ENCODE measurements around the gene ZBTB4.

Gene ZBTB4

GRCh38 chr17:7425756-7426155 is 53.7 kb downstream of the ZBTB4 start:
- no peaks in the 10 kb centered on the region for H3K27me3 ChIP-seq (replicated peaks; ENCODE audit: control insufficient read depth, insufficient read depth, low read length, poor library complexity, severe bottlenecking)
- H3K4me1 ChIP-seq (ENCODE audit: control insufficient read depth, insufficient read depth, low read length, poor library complexity, severe bottlenecking): no peaks in the 10 kb centered on the region
- DNase-seq: no peak
- H3K36me3 ChIP-seq (ENCODE audit: control insufficient read depth, insufficient read depth, low read length): no peaks in the 10 kb centered on the region
- no peak overlapping the region for H3K4me3 ChIP-seq (ENCODE audit: insufficient read depth, low read depth, low read length, poor library complexity, severe bottlenecking)
- H3K27ac ChIP-seq (ENCODE audit: insufficient read depth, low read length, poor library complexity, severe bottlenecking): no peak overlapping the region
- no peaks in the 10 kb centered on the region for H3K9me3 ChIP-seq (ENCODE audit: control insufficient read depth, low read length)

DNA sequence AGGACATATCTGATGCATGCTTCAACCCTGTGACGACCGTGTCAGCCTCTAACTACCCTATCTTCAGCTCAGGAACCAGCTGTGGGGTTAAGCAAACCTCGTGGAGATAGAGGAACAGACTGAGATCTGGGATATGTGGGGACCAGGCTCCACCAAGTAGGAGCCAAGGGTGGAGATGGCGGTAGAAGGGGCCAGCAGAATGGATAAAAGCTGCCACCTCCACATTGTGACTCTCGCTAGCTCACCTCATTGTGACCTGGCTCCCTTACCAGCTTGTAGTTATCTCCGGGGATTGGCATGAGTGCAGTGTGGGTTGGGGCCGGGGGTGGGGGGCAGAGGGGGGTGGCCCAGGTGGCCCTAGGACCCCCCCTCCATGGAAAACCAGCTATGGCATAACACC is 54.1 kb downstream of the ZBTB4 start, which contains the start of gene SPEM2:
Gene SPEM2 (plus strand): TSS at position 301 of the 400 bp plus-strand sequence. CDS start 73 bp downstream, at position 374.
- DNase-seq: no peak
- Histone ChIP-seq H3K27me3 (replicated peaks; ENCODE audit: control insufficient read depth, insufficient read depth, low read length, poor library complexity, severe bottlenecking) (no peaks in the 10 kb centered on the region), H3K9me3 (ENCODE audit: control insufficient read depth, low read length) (no peaks in the 10 kb centered on the region), H3K4me3 (ENCODE audit: insufficient read depth, low read depth, low read length, poor library complexity, severe bottlenecking) (no peak within 1 kb of the TSS), H3K27ac (ENCODE audit: insufficient read depth, low read length, poor library complexity, severe bottlenecking) (no peak within 1 kb of the TSS), H3K36me3 (ENCODE audit: control insufficient read depth, insufficient read depth, low read length) (no peaks in the 10 kb centered on the region), H3K4me1 (ENCODE audit: control insufficient read depth, insufficient read depth, low read length, poor library complexity, severe bottlenecking) (no peaks in the 10 kb centered on the region)

DNA sequence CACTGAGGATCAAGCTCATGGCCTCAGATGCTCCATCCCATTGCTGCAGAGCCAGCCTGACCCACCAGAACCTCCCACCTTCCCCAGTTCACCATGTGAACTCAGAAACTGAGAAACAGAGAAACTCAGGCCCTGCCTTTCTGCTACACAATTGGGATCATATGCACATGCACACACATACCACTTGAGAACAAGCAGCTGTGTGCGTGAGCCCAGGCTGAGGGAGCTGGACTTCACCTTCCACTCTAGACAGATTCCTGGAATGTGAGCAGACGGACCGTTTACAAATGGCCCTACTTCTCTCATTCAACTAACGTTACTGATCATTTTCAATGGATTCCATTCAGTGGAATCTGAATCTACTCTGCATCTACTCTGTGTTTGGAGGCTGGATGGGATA is 55.8 kb downstream of the ZBTB4 start:
- Histone ChIP-seq H3K27ac (ENCODE audit: insufficient read depth, low read length, poor library complexity, severe bottlenecking) (no peak overlapping the region), H3K4me1 (ENCODE audit: control insufficient read depth, insufficient read depth, low read length, poor library complexity, severe bottlenecking) (no peaks in the 10 kb centered on the region), H3K9me3 (ENCODE audit: control insufficient read depth, low read length) (no peaks in the 10 kb centered on the region), H3K36me3 (ENCODE audit: control insufficient read depth, insufficient read depth, low read length) (no peaks in the 10 kb centered on the region), H3K27me3 (replicated peaks; ENCODE audit: control insufficient read depth, insufficient read depth, low read length, poor library complexity, severe bottlenecking) (no peaks in the 10 kb centered on the region), H3K4me3 (ENCODE audit: insufficient read depth, low read depth, low read length, poor library complexity, severe bottlenecking) (no peak overlapping the region)
- no peak for DNase-seq

DNA sequence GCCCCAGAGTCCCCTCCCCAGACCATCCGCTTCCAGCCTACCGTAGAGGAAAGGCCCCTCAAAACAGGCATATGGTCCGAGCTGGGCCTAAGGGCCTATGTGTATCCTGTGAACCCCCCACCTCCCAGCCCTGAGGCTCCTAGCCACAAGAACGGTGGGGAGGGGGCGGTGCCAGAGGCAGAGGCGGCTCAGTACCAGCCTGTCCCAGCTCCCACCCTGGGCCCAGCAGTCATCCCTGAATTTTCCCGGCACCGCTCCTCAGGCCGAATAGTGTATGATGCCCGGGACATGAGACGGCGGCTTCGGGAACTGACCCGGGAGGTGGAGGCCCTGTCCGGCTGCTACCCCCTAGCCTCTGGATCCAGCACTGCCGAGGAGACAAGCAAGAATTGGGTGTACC is 58.2 kb downstream of the ZBTB4 start:
- H3K27me3 ChIP-seq (replicated peaks; ENCODE audit: control insufficient read depth, insufficient read depth, low read length, poor library complexity, severe bottlenecking): no peaks in the 10 kb centered on the region
- H3K4me3 ChIP-seq (ENCODE audit: insufficient read depth, low read depth, low read length, poor library complexity, severe bottlenecking): no peak overlapping the region

DNA sequence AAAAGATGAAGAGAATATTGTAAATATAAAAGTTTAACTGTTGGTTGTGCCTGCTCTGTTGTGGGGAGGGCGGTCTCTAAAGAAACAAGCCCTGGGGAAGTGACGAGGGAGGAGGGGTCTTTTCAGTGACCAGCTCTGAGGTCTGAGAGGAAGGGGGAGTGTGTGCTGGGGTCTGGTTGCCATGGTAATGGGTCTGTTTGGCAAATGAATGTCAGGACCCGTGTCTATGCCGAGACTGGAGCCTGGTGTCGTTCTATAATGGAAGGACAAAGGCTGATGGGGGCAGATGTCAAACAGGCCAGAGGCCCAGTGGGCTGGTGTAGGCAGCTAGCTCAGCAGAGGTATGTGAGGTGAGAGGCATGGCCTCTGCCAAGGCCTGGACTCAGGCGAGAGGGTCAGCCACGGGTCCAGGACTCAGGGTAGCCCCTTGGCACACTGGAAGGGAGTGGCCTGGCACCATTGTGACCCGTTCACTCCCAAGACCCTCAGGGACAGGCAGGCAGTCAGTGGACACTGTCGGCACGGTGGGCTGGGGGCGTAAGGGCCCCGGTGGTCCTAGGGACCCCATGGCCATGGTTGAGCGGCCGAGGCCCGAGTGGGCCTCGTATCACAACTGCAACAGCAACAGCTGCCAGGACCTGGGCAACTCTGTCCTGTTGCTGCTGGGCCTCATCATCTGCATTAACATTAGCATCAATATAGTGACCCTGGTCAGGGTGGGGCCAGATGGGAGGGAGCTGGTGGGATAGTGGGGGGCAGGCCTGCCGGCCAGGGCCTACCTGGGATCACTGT is 59.4 kb downstream of the ZBTB4 start, which contains the start of gene SPEM1:
Gene SPEM1 (plus strand): TSS at position 506 of the 792 bp plus-strand sequence. CDS start 61 bp downstream, at position 567.
- H3K27me3 ChIP-seq (replicated peaks; ENCODE audit: control insufficient read depth, insufficient read depth, low read length, poor library complexity, severe bottlenecking): no peaks in the 10 kb centered on the region
- no peak for DNase-seq
- H3K9me3 ChIP-seq (ENCODE audit: control insufficient read depth, low read length): no peaks in the 10 kb centered on the region
- no peaks in the 10 kb centered on the region for H3K4me1 ChIP-seq (ENCODE audit: control insufficient read depth, insufficient read depth, low read length, poor library complexity, severe bottlenecking)
- H3K27ac ChIP-seq (ENCODE audit: insufficient read depth, low read length, poor library complexity, severe bottlenecking): no peak within 1 kb of the TSS
- no peak within 1 kb of the TSS for H3K4me3 ChIP-seq (ENCODE audit: insufficient read depth, low read depth, low read length, poor library complexity, severe bottlenecking)
- H3K36me3 ChIP-seq (ENCODE audit: control insufficient read depth, insufficient read depth, low read length): no peaks in the 10 kb centered on the region

More for the DNA sequence above, 58.2 kb downstream of the ZBTB4 start:
- no peak for DNase-seq
- H3K36me3 ChIP-seq (ENCODE audit: control insufficient read depth, insufficient read depth, low read length): no peaks in the 10 kb centered on the region
- H3K4me1 ChIP-seq (ENCODE audit: control insufficient read depth, insufficient read depth, low read length, poor library complexity, severe bottlenecking): no peaks in the 10 kb centered on the region
- H3K9me3 ChIP-seq (ENCODE audit: control insufficient read depth, low read length): no peaks in the 10 kb centered on the region
- no peak overlapping the region for H3K27ac ChIP-seq (ENCODE audit: insufficient read depth, low read length, poor library complexity, severe bottlenecking)

- Histone ChIP-seq H3K9me3 (ENCODE audit: control insufficient read depth, low read length) (no peaks in the 10 kb centered on the region), H3K36me3 (ENCODE audit: control insufficient read depth, insufficient read depth, low read length) (no peaks in the 10 kb centered on the region), H3K4me3 (ENCODE audit: insufficient read depth, low read depth, low read length, poor library complexity, severe bottlenecking) (no peak overlapping the region)
Observed at GRCh38 chr17:7418472-7419152, 60.8 kb downstream of the ZBTB4 start.

DNA sequence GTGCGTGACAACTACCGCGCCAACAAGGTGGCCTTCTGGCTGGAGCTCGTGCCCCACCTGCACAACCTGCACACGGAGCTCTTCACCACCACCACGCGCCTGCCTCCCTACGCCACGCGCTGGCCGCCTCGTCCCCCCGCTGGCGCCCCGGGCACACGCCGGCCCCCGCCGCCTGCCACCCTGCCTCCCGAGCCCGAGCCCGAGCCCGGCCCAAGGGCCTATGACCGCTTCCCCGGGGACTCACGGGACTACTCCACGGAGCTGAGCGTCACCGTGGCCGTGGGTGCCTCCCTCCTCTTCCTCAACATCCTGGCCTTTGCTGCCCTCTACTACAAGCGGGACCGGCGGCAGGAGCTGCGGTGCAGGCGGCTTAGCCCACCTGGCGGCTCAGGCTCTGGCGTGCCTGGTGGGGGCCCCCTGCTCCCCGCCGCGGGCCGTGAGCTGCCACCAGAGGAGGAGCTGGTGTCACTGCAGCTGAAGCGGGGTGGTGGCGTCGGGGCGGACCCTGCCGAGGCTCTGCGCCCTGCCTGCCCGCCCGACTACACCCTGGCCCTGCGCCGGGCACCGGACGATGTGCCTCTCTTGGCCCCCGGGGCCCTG is 62.3 kb downstream of the ZBTB4 start:
- Histone ChIP-seq H3K27ac (ENCODE audit: insufficient read depth, low read length, poor library complexity, severe bottlenecking) (no peak overlapping the region), H3K36me3 (ENCODE audit: control insufficient read depth, insufficient read depth, low read length) (no peaks in the 10 kb centered on the region), H3K4me3 (ENCODE audit: insufficient read depth, low read depth, low read length, poor library complexity, severe bottlenecking) (no peak overlapping the region), H3K9me3 (ENCODE audit: control insufficient read depth, low read length) (no peaks in the 10 kb centered on the region), H3K4me1 (ENCODE audit: control insufficient read depth, insufficient read depth, low read length, poor library complexity, severe bottlenecking) (no peaks in the 10 kb centered on the region), H3K27me3 (replicated peaks; ENCODE audit: control insufficient read depth, insufficient read depth, low read length, poor library complexity, severe bottlenecking) (no peaks in the 10 kb centered on the region)
- no peak for DNase-seq

More at GRCh38 chr17:7418472-7419152, 60.8 kb downstream of the ZBTB4 start:
- H3K27me3 ChIP-seq (replicated peaks; ENCODE audit: control insufficient read depth, insufficient read depth, low read length, poor library complexity, severe bottlenecking): no peaks in the 10 kb centered on the region
- DNase-seq: no peak
- no peak overlapping the region for H3K27ac ChIP-seq (ENCODE audit: insufficient read depth, low read length, poor library complexity, severe bottlenecking)
- no peaks in the 10 kb centered on the region for H3K4me1 ChIP-seq (ENCODE audit: control insufficient read depth, insufficient read depth, low read length, poor library complexity, severe bottlenecking)

GRCh38 chr17:7416323-7416722 is 63.1 kb downstream of the ZBTB4 start:
- no peaks in the 10 kb centered on the region for H3K36me3 ChIP-seq (ENCODE audit: control insufficient read depth, insufficient read depth, low read length)
- no peaks in the 10 kb centered on the region for H3K9me3 ChIP-seq (ENCODE audit: control insufficient read depth, low read length)
- DNase-seq: no peak
- H3K4me1 ChIP-seq (ENCODE audit: control insufficient read depth, insufficient read depth, low read length, poor library complexity, severe bottlenecking): no peaks in the 10 kb centered on the region
- no peaks in the 10 kb centered on the region for H3K27me3 ChIP-seq (replicated peaks; ENCODE audit: control insufficient read depth, insufficient read depth, low read length, poor library complexity, severe bottlenecking)
- H3K4me3 ChIP-seq (ENCODE audit: insufficient read depth, low read depth, low read length, poor library complexity, severe bottlenecking): no peak overlapping the region
- no peak overlapping the region for H3K27ac ChIP-seq (ENCODE audit: insufficient read depth, low read length, poor library complexity, severe bottlenecking)

DNA sequence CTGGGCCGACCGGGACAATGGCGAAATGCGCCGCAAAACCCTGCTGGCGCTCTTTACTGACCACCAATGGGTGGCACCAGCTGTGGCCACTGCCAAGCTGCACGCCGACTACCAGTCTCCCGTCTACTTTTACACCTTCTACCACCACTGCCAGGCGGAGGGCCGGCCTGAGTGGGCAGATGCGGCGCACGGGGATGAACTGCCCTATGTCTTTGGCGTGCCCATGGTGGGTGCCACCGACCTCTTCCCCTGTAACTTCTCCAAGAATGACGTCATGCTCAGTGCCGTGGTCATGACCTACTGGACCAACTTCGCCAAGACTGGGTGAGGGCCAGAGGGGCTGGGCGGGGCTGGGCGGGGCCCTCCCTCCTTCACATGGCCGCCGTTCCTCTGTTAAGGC is 63.6 kb downstream of the ZBTB4 start:
- DNase-seq: no peak
- Histone ChIP-seq H3K27me3 (replicated peaks; ENCODE audit: control insufficient read depth, insufficient read depth, low read length, poor library complexity, severe bottlenecking) (no peaks in the 10 kb centered on the region), H3K4me1 (ENCODE audit: control insufficient read depth, insufficient read depth, low read length, poor library complexity, severe bottlenecking) (no peaks in the 10 kb centered on the region), H3K9me3 (ENCODE audit: control insufficient read depth, low read length) (no peaks in the 10 kb centered on the region), H3K36me3 (ENCODE audit: control insufficient read depth, insufficient read depth, low read length) (no peaks in the 10 kb centered on the region), H3K4me3 (ENCODE audit: insufficient read depth, low read depth, low read length, poor library complexity, severe bottlenecking) (no peak overlapping the region), H3K27ac (ENCODE audit: insufficient read depth, low read length, poor library complexity, severe bottlenecking) (no peak overlapping the region)

GRCh38 chr17:7414837-7415236 is 64.6 kb downstream of the ZBTB4 start:
- H3K36me3 ChIP-seq (ENCODE audit: control insufficient read depth, insufficient read depth, low read length): no peaks in the 10 kb centered on the region
- no peak for DNase-seq
- H3K4me3 ChIP-seq (ENCODE audit: insufficient read depth, low read depth, low read length, poor library complexity, severe bottlenecking): no peak overlapping the region
- no peaks in the 10 kb centered on the region for H3K9me3 ChIP-seq (ENCODE audit: control insufficient read depth, low read length)
- no peak overlapping the region for H3K27ac ChIP-seq (ENCODE audit: insufficient read depth, low read length, poor library complexity, severe bottlenecking)
- no peaks in the 10 kb centered on the region for H3K4me1 ChIP-seq (ENCODE audit: control insufficient read depth, insufficient read depth, low read length, poor library complexity, severe bottlenecking)
- H3K27me3 ChIP-seq (replicated peaks; ENCODE audit: control insufficient read depth, insufficient read depth, low read length, poor library complexity, severe bottlenecking): no peaks in the 10 kb centered on the region
